NCI-H2196 treated with DMSO at 0.1 percent for 48 hours (cell line): Measurements from ENCODE around the gene TUBA1B.
A peak's percentile ranks its signal among the peaks of the same experiment; 100 is the strongest.
"Not testable (repeated sequence)": the region's sequence is repeated elsewhere in the genome, so short reads cannot be mapped to it uniquely, and the experiment has no call there.

Source experiments
- DNase-seq: peaks from one replicate; lab custom pipeline; 2025; ENCODE audit not compliant: unreplicated experiment; lab: John Stamatoyannopoulos, UW

Gene TUBA1B

GRCh38 chr12:49127971-49128370, 3.2 kb downstream of the TUBA1B start:
- DNase-seq, result not testable (repeated sequence)

DNA sequence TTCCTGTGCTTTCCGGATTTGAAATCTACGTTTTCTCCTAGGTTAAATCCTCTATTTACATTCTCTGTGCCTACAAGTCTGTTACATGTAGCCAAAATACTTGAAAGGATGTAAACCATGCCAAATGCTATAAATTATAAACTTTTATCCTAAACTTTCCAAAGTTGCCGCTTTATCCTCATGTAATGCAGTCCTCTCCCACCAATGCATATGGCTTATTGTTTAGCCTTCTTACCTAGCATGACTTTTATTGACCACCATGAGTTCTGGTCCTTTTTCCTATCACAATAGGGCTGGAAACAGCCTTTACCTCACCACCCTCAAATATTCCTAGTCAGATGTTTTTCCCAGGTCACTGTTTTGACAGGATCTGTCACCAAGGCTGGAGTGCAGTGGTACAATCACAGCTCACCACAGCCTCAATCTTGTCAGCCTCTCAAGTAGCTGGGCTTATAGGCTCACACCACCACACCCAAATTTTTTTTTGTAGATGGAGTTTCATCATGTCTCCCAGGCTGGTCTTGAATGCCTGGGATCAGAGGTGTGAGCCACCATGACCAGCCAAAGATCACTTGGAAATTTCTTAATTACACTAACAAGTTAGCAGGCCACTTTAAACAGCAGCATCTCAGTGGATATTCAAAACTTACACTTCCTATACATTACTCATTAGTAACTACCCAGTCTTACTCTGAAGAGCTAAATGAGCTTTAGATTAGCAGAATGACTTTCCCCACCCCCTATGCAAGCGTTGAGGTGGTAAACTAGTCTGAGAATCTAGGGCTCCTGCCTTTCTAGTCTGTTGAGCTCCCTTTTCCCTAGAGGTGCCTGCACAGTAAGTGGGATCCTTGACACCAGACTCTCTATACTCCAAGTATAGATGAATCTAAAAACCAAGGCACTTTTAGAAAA, 4.1 kb downstream of the TUBA1B start:
- DNase-seq, result no peak

GRCh38 chr12:49121047-49121696, 10.0 kb downstream of the TUBA1B start:
- DNase-seq, result peak; percentile 51

GRCh38 chr12:49111206-49111605, 20.0 kb downstream of the TUBA1B start:
- DNase-seq, result no peak

DNA sequence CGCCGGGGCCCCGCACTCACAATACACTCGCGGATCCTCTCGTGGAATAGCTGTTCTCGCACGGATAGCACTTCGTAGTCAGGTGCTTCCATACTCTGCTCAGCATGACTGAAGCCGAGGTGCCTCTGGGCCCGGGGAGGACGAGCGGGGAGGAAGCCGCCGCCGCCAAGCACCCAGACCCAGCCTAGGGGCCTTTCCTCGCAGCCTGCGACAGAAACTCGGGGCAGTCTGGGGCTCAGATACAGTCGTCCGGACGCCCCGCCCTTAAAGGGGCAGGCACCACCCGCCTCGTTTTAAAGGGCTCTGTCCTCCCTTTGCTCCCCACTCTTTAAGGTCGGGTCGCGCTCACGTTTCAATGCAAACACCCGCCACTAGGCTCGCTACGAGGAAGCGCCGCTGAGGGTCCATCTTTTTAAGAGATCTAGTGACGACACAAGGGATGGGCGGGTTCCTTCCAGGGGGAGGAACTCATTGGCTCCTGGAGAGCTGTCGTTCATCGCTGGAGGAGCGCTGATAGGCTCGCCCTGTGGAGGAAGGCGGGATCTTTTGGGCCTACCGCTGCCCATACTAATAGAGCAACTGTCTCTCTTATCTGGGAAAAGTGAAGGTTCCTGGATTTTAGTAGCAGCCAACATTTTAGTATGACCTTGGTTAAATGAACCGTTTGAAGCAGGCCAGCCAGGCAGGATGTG, 20.6 kb downstream of the TUBA1B start, which contains the start of gene LMBR1L:
LMBR1L (minus strand) TSS at position 384 of the 692 bp plus-strand sequence; CDS start at position 92, 292 bp downstream.
- DNase-seq, result peak; percentile 93

- DNase-seq, result no peak
These were observed 21.3 kb downstream of the TUBA1B start for GRCh38 chr12:49109641-49110463.

GRCh38 chr12:49108958-49109404, 22.2 kb downstream of the TUBA1B start:
- DNase-seq, result no peak

DNA sequence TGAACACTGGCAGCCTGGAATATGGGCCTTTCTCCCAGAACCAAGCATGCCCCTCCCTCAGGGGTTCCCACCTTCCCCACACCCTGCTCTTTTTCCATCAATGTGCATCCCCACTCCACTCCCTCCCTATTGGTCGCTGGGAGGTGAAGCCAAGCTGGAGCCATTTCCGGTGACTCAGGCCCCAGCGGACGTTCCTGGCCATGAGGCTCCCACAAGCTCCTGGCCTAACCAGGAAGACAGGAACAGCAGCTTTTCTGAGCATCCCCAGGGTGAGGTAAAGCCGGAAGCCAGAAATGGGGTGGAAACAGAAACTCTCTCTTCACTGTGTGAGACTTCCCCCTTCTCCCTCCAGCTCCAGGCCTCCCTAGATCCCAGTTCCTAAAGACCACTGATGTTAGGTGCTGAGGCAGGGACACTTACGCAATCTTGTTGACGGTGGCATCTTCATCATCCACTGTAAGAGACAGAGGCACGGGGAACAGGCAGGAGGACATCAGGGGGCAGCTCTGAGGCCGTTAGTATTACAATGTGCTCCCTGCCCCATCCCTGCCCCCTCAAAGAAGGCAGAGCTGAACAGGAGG, 25.6 kb downstream of the TUBA1B start:
- DNase-seq, result no peak

GRCh38 chr12:49104822-49105221, 26.4 kb downstream of the TUBA1B start:
- no peak for DNase-seq

DNA sequence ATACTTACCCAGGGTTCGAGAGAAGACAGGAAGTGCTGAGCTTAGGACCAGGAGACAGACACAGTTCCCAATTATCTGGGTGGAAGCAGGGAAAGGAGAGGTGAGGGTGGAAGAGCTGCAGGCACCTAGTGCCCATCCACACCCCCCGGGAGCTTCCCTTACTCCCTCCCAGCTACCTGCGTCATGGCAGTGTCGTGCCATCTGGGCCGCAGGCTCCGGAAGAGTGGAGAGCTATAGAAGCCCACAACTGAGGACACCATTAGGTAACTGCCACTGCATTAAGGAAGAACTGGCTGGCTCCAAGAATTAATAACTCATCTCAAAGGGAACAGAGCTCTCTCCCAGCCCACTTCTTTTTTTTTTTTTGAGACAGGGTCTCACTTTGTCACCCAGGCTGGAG, 30.8 kb downstream of the TUBA1B start:
- no peak for DNase-seq

DNA sequence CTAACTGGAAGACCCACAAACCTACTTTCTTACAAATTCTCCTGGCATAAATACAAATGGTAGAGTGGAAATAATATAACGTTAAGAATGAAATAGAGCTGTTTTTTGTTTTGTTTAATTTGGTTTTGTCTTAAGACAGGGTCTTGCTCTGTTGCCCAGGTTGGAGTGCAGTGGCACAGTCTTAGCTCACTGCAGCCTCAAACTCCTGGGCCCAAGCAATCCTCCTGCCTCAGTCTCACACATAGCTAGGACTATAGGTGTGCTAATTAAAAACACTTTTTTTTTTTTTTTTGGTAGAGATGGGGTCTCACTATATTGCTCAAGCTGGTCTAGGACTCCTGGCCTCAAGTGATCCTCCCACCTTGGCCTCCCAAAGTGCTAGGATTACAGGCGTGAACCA, 32.5 kb downstream of the TUBA1B start:
- no peak for DNase-seq

- no peak for DNase-seq
These were observed 33.2 kb downstream of the TUBA1B start for GRCh38 chr12:49098035-49098451.

DNA sequence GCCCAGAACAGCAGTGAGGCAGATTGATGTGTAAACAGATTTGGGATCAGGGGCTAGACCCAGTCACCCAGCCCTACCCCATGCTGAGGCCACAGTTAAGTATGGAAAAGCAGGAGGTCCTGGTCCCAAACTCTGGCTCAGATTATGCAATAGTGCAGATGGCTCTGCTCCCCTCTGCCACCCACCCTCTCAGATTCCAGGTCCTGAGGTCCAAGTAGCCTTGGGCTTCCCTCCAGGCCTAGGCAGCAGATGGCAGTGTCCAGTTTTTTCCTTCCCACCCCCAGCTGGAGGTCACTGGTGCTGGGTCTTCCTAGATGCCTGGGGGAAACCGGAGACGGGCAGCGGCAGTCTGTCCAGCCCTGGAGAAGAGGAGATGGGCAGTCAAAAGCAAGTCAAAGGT, 33.8 kb downstream of the TUBA1B start:
- DNase-seq, result no peak

DNA sequence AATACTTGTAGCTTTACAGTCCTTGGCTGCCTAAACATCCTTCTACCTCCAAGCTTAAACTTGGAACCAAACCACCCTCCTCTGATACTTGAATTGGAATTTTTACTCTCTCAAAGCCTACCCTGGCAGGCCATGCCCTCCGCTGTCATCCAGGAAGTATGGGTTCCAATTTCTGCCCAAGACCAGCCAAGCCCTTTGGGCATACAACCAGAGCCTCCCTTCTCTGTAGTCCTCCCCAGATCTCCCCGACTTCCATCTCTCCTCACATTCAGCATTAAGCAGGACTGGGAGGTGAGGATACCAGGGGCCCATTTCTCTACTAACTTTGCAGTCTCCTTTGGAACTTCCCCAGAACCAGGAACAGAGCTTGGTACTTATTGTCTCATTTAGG, 36.2 kb downstream of the TUBA1B start:
- no peak for DNase-seq

DNA sequence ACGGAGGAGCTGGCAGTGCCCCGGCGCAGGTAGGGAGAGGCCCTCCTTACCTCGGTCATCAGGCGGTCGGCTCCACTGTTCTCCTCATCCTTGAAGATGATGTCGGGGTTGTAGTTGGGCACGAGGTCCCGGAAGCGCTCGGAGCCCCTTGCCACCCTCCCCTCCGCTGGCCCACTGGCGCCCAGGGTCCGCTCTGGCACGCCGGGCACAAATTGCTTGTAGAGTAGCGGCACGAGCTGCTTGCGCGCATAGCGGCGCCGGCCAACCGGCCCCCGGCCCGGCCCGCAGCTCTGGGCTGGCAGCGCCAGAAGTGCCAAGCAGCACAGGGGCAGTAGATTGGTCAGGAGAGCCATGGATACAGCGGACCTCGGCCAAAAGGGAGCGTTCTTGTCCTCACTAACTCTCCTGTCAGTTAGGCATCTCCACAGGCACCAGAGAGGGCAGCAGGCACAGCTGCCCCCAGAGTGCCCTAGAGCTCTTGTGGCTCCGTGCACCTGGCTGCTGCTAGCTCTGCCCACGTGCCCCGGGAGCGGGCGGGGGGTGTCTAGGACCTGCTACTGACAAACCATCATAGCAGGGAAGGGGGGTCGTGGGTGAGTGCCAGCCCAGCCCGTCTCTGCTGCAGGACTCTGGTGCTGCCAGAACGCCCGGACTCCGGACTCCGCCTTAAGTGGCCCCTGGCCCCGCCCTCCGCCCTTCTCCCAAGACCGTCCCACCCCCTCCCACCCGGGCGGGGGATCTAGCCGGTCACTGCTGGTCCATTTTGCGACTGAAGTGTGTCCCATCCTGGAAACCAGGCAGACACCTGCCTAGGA, 36.8 kb downstream of the TUBA1B start, which contains the start of gene DHH:
DHH (minus strand) TSS at position 642 of the 815 bp plus-strand sequence; CDS start at position 353, 289 bp downstream.
- peak; percentile 32 for DNase-seq

- DNase-seq, result no peak
These were observed 37.4 kb downstream of the TUBA1B start for GRCh38 chr12:49093792-49094159.

DNA sequence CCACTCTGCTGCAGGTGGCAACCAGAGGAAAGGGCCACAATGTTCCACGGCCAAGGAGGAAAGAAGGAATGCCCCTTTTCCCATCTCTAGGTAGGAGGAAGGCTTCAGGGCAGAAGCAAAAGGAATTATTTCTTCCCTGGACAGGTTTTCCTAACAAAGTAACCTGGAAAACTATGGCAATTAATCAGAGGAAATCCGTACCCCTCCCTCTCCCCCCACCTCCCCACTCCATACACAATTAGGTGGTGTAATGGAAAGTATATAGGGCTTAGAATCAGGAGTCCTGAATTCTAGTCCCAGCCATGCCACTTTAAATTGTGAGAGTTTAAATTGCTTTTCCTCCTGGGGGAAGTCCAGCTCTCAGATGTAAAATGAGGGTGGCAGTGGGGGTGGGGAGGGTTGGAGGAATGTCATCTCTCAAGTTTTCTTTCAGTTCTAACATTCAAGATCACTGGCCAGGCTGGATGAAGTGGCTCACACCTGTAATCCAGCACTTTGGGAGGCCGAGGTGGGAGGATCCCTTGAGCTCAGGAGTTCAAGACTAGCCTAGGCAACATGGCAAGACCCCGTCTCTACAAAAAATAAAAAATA, 38.3 kb downstream of the TUBA1B start:
- no peak for DNase-seq

- DNase-seq, result no peak
These were observed 38.9 kb downstream of the TUBA1B start for GRCh38 chr12:49092086-49092815.

DNA sequence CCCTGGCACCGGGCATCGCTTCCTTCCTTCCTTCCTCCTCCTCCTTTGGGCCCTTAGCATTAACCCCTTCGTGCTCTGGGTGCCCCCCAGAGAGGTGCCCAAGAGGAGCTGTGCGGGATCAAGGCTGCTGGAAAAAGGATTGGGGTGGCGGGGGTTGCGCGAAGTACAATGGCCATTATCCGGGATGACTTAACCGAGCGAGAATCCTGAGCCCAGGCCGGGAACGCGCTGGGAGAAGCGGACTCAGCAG, 39.4 kb downstream of the TUBA1B start:
- no peak for DNase-seq
